ENCODE measurements around the gene SLC6A18. TPM values are rescaled to one million over a fixed set of nuclear protein-coding genes. Genes with fewer than 3 reads are reported as not detected.

The SLC6A18 gene
- total and polyA plus RNA-seq, 2 of the 13 experiments (the other 11 are each of a cell fraction or from before 2014, with no cell fraction given): not detected

GRCh38 chr5:1285141-1285540 is 60.0 kb downstream of the SLC6A18 start:
- Histone ChIP-seq H3K9me3 (ENCODE audit: low read length) (no peaks in the 10 kb centered on the region), H3K36me3 (replicated peaks in 1 of 2; ENCODE audit: control insufficient read depth in 1 of 2, insufficient read depth in 2 of 2, low read length in 2 of 2) (no peaks in the 10 kb centered on the region; a peak in 1 of 5 replicates), H3K4me3 (replicated peaks in 1 of 3; ENCODE audit: insufficient read depth in 1 of 3, low read depth in 2 of 3, low read length in 3 of 3) (no peak overlapping the region), H4K20me1 (ENCODE audit: insufficient read depth, low read length) (no peaks in the 10 kb centered on the region), H3K27ac (ENCODE audit: extremely low read length, insufficient read depth, low read length) (no peak overlapping the region), H3K4me2 (ENCODE audit: low read depth, low read length) (no peak overlapping the region), H3K27me3 (ENCODE audit: control insufficient read depth in 1 of 2, insufficient read depth in 2 of 2, low read length in 2 of 2) (peaks cover 0 to 2% of the 10 kb centered on the region in 2 experiments; a peak in 2 of 5 replicates), H3K4me1 (ENCODE audit: insufficient read depth, low read length) (no peaks in the 10 kb centered on the region), H3K79me2 (ENCODE audit: insufficient read depth, low read length) (no peaks in the 10 kb centered on the region), H2AFZ (ENCODE audit: low read length) (no peak overlapping the region), H3K9ac (ENCODE audit: insufficient read depth, low read depth, low read length) (no peak overlapping the region)
- FAIRE-seq: no peak
- intact Hi-C loops (cut with micrococcal nuclease; ENCODE audit: unreplicated experiment): no loop called here
- BruUV-seq (replicated peaks): no TSS peak
- in situ Hi-C loops (cut with HindIII; ENCODE audit: extremely low pct_ligation_motif_present, low pct_unique_long_range_greater_than_20kb): no loop called here
- DNase-seq (ENCODE audit: low spot score): no peak
- ATAC-seq: no peak
- ChIA-PET POLR2A (no interaction called here), CTCF (ENCODE audit: low intra/inter-chr PET ratio, low total read pairs) (no interaction called here)
- WGBS (ENCODE audit: low lambda C conversion rate): 54% methylated on average over 9 of the region's 12 CpGs
- TF ChIP-seq MTF1 (CRISPR knock-in tag; IDR thresholded peaks at IDR 0.05) (no peak), HMGXB4 (CRISPR knock-in tag; IDR thresholded peaks at IDR 0.05; ENCODE audit: borderline replicate concordance in 1 of 2, low read depth in 1 of 2) (no peak), TAF15 (IDR thresholded peaks at IDR 0.05; ENCODE audit: low read depth, low read length, poor library complexity, severe bottlenecking) (no peak), ZNF318 (CRISPR knock-in tag; IDR thresholded peaks at IDR 0.05) (no peak), ZNF503 (CRISPR knock-in tag; IDR thresholded peaks at IDR 0.05) (no peak), ESRRA (CRISPR knock-in tag; IDR thresholded peaks at IDR 0.05; ENCODE audit: low read depth) (no peak), MED13 (CRISPR knock-in tag; IDR thresholded peaks at IDR 0.05) (no peak), KDM4B (CRISPR knock-in tag; IDR thresholded peaks at IDR 0.05) (no peak), ZNF138 (CRISPR knock-in tag; IDR thresholded peaks at IDR 0.05; ENCODE audit: low read depth) (no peak), ZNF18 (CRISPR knock-in tag; IDR thresholded peaks at IDR 0.05; ENCODE audit: insufficient replicate concordance) (no peak), ZNF709 (CRISPR knock-in tag; IDR thresholded peaks at IDR 0.05) (no peak)

All from HepG2 (cell line).